Measurements from ENCODE around the gene USP30.

Gene USP30

GRCh38 chr12:109098183-109098604, 45.8 kb downstream of the USP30 start:
- DNase-seq, result peak; percentile 50

GRCh38 chr12:109098651-109099050, 46.3 kb downstream of the USP30 start:
- DNase-seq, result no peak

GRCh38 chr12:109099431-109100020, 47.1 kb downstream of the USP30 start:
- no peak for DNase-seq

GRCh38 chr12:109100741-109101140, 48.4 kb downstream of the USP30 start:
- DNase-seq, result no peak

- no peak for DNase-seq
These were observed 50.1 kb downstream of the USP30 start for GRCh38 chr12:109102491-109102890.

GRCh38 chr12:109105176-109105575, 52.8 kb downstream of the USP30 start:
- DNase-seq, result no peak

GRCh38 chr12:109109746-109110350, 57.5 kb downstream of the USP30 start:
- DNase-seq, result no peak

GRCh38 chr12:109110988-109111495, 58.7 kb downstream of the USP30 start:
- peak; percentile 15 for DNase-seq

- DNase-seq, result no peak
These were observed 60.5 kb downstream of the USP30 start for GRCh38 chr12:109112720-109113465.

- DNase-seq, result no peak
These were observed 61.4 kb downstream of the USP30 start for GRCh38 chr12:109113661-109114321.

GRCh38 chr12:109114644-109115043, 62.3 kb downstream of the USP30 start:
- DNase-seq, result no peak

- DNase-seq, result no peak
These were observed 63.0 kb downstream of the USP30 start for GRCh38 chr12:109115404-109115757.

GRCh38 chr12:109115758-109116610, 63.6 kb downstream of the USP30 start, which contains the start of gene ACACB:
ACACB (plus strand) TSS chr12:109116587; CDS start chr12:109139406, 22,819 bp downstream.
- no peak for DNase-seq

- no peak for DNase-seq
These were observed 64.2 kb downstream of the USP30 start for GRCh38 chr12:109116611-109116949.

GRCh38 chr12:109120095-109120494, 67.7 kb downstream of the USP30 start:
- DNase-seq, result no peak

GRCh38 chr12:109120557-109120956, 68.2 kb downstream of the USP30 start:
- DNase-seq, result no peak

GRCh38 chr12:109121346-109121880, 69.0 kb downstream of the USP30 start:
- DNase-seq, result no peak

- no peak for DNase-seq
These were observed 72.7 kb downstream of the USP30 start for GRCh38 chr12:109124878-109125648.

GRCh38 chr12:109125791-109126190, 73.4 kb downstream of the USP30 start:
- no peak for DNase-seq

- no peak for DNase-seq
These were observed 74.4 kb downstream of the USP30 start for GRCh38 chr12:109126784-109127183.

GRCh38 chr12:109127533-109128242, 75.3 kb downstream of the USP30 start:
- no peak for DNase-seq
